Kidney tubule cell (primary cell): Measurements from ENCODE around the gene TSGA10IP.

Experiments
- DNase-seq: peaks from one replicate; pipeline ENCODE4 v3.0.0-alpha.2; 2018; ENCODE audit warnings: low spot score

The TSGA10IP gene

GRCh38 chr11:65977621-65978390, 32.5 kb downstream of the TSGA10IP start:
- DNase-seq: no peak

- no peak for DNase-seq
These were observed 33.3 kb downstream of the TSGA10IP start for GRCh38 chr11:65978391-65979238.

DNA sequence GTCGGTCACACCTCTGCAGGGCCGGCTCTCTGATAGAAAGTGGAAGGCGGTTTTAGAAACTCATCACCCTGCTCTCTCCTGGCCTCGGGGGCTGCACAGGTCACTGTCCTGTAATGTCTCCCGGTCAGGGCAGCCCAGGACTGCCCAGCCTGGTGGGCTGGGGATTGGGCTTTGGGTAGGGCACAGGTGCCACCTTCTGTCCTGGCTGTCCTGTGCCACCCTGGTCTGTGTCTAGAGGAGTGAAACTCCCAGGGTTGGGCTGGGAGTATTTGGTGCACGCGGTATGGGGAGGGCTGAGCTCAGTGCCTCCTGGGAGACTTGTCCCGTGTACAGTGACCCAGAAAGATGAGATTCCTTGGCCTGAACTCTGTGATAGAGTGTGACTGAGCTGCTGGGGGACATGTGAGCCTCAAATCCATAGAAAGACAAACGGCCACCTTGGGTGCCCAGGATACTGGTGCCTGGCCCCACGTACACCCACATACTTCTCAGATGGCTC, 34.0 kb downstream of the TSGA10IP start:
- DNase-seq: no peak

- DNase-seq: no peak
These were observed 35.9 kb downstream of the TSGA10IP start for GRCh38 chr11:65981101-65981740.

GRCh38 chr11:65981972-65982823, 36.9 kb downstream of the TSGA10IP start:
- DNase-seq: no peak

DNA sequence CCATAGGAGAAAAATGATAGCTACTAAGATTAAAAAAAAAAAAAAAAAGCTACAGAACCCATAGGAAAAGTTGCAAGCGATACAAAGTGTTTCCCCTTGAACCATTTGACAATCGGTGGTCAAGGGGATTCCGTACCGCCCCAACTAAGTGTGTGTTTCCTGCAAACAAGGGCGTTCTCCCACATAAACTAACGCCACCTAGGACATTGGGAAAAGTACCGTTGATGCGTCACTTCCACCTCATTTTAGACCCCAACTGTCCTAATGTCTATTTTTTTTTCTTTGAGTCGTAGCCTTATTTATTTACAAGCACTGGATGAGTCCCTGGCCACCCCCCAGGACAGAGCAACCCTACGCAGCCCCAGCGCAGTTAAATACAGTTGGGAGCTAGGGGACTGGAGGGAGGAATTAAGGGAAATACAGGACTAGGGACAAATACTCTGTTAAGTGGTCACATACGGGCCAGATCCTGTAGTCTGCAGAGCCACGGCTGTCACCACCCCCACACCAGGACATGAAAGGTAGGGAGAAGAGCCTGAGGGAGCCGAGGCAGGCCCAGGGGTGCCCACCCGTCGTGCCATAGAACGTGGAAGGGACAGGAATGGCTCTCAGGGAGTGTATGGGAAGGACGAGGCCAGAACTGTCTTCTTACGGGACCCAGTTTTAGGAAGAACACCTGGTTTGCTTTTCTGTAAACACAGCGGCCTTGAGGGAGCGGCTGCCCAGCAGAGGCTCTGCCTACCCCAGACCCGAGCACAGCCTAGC, 37.7 kb downstream of the TSGA10IP start:
- no peak for DNase-seq

GRCh38 chr11:65983589-65983987, 38.3 kb downstream of the TSGA10IP start:
- DNase-seq: no peak

DNA sequence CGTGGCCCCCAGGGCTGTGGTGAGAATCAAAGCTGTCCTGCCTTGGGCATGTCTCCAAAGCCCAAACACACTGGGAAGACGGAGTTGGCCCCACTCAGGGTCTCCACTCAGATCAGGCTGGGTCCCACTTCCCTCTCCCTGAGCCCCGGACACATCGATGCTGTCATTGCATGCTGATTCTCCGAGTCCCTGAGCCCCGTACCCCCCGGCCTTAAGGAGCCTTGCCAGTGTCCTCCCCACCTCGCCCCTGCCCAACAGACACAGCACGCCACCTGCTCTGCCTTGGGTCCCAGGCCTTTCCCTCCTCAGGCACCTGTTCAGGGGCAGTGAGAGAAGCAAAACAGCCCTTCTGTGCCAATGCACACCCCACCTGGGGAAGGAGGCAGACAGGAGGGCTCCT, 42.1 kb downstream of the TSGA10IP start:
- no peak for DNase-seq

DNA sequence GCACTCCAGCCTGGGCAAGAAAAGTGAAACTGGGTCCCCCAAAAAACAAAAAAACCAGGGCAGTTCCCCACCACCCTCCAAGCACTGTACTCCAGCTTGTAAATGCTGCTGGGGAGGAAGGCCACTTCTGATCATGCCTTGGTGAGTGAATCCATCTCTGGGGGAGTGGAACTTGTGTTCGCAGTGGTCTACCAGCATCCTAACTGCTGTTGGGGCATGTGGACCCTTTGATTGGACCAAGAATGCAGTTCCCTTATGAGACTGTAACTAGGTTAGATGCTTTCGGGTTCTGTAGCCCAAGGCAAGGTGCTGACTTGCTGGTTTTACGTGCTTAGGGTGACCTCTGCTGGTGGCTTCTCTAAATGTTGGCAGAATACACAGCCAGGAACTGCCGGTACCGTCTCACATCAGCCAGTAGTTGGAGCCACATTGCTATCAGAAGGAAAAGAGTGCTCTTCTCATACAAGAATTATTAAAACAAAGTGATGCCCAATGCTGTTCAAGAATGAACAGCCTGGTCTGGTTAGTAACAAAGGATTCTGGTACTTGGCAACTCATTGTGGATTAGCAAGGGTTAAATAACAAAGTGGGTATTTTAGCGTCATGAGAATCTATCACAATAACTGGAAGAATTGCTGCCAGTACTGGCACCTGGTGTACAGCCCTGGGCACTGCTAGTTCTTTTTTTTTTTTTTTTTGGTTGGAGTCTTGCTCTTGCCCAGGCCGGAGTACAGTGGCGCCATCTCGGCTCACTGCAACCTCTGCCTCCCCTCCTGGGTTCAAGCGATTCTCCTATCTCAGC, 43.7 kb downstream of the TSGA10IP start:
- DNase-seq: peak; percentile 94

DNA sequence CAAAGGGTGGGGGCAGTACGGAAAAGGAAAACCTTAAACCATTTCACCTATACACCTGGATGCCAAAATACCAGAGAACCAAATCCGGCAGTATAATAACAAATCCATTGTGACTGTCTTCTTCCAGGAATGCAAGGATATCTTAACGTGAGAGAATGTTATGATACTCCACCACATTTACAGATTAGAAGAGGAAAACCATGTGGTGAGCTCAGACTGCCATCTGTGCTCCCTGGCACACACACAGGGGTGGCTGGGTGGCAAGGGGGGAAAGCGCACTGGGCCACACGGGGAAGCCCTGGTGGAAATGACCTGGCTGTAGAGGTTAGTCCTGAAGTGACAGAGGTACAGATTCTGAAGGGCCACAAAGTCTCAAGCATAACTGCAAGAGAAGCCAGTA, 46.8 kb downstream of the TSGA10IP start:
- no peak for DNase-seq

- no peak for DNase-seq
These were observed 52.0 kb downstream of the TSGA10IP start for GRCh38 chr11:65997286-65997685.

GRCh38 chr11:66001942-66002647, 56.8 kb downstream of the TSGA10IP start, which contains the start of the genes BANF1 and EIF1AD:
BANF1 (plus strand) TSS chr11:66002503; CDS start chr11:66003251, 748 bp downstream.
EIF1AD (minus strand) TSS chr11:66002157; CDS start chr11:66000389, 1,768 bp downstream.
- DNase-seq: peak; percentile 98

- DNase-seq: no peak
These were observed 57.5 kb downstream of the TSGA10IP start for GRCh38 chr11:66002648-66003225.

DNA sequence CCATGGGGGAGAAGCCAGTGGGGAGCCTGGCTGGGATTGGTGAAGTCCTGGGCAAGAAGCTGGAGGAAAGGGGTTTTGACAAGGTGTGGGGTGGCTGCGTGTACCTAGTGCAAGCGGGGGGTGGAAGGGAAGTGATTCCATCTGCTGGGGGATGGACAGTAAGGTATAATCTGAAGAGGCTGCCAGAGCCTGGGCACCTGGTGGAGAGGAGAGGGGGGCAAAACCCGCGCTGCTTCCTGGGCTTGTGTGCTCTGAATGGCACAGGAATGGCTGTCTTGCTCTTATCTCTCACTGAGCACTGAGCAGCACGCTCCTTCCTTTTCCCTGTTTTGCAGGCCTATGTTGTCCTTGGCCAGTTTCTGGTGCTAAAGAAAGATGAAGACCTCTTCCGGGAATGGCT, 58.0 kb downstream of the TSGA10IP start:
- no peak for DNase-seq

DNA sequence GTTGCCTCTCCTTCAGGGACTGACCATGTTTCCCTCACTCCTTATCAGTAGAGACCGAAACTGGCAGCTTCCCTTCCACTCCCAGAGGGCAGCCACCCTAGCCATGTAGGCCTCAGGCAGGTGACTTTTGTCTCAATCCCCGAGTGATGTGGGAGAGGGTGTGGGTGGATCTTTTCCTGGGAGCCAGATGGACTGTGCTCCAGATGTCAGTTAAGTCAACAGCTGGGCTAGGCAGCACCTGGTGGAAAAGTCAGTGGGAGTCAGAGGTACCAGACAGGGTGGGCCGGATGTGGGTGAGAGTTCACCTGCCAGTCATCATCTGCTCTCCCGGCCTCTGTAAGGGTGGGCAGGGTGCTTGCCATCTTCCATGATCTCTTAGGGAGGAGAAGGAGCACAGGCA, 58.9 kb downstream of the TSGA10IP start:
- DNase-seq: no peak

GRCh38 chr11:66006134-66006890, 61.0 kb downstream of the TSGA10IP start:
- peak; percentile 14 for DNase-seq

DNA sequence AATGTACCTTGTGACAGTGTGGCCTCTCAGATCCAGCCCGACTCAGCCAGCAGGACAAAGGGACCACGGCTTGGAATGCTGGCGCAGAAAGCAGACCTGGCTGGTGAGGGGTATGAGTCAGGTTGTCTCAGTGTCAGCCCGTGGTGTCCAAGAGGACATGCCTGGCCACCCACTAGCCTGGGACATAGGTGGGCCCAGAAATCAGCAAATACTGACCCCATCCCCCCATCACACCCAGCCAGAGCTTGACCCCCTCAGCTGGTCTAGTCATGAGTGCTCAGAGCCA, 61.6 kb downstream of the TSGA10IP start:
- peak; percentile 75 for DNase-seq

DNA sequence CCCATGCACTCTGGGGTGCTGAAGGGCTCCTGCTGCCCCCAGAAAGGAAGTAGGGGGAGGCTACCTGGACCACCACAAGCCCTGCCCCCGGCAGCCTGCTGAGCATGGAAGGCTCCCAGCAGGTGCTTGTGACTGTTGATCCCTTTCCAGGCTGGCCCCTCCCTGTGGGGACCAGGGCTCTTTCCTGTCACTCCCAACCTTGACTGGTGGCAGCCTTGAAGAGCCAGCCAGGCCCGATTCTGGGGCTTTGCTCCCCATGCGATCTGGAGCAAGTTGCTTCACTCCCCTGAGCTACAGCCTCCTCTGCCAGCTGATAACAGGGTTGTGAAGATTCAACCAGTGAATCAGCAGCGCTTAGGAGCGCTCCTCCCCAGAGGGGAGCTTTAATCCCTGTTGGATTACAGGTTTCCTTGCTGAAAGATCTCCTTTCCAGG, 61.9 kb downstream of the TSGA10IP start:
- no peak for DNase-seq
